HCT116 (cell line): ENCODE measurements around the gene CDH23. TPM values are rescaled to one million over a fixed set of nuclear protein-coding genes. Genes with fewer than 3 reads are reported as not detected.

Experiments
- ATAC-seq: fragments of 200-7000 bp; cut with Tn5 transposase; 2 replicates; pipeline ENCODE4 v1.9.1; 2020; ENCODE audit warnings: mild to moderate bottlenecking, moderate library complexity
- BruUV-seq: library from RNA; stranded (reverse); fragments of 400-500 nt; replicated peaks from 2 replicates; lab custom pipeline; 2021; lab: Mats Ljungman, UMichigan
- CTCF ChIA-PET: fragments of 300-600 bp; sonication (Branson Sonifier 250); formaldehyde crosslinking; loops from one replicate; lab custom pipeline; 2021; ENCODE audit warnings: antibody characterized with exemption; lab: Charles Lee
- POLR2A ChIA-PET: fragments of 300-600, 350-600 bp; sonication (Branson Sonifier 250); formaldehyde crosslinking; loops from one replicate; lab custom pipeline; 2021; ENCODE audit warnings: antibody characterized with exemption; lab: Charles Lee
- RAD21 ChIA-PET, 2 experiments: fragments of 300-600 bp; sonication (Branson Sonifier 250); formaldehyde crosslinking; loops; one replicate each; lab custom pipeline; 2023; ENCODE audit warnings: low total read pairs in 2 of 2; ENCODE audit not compliant: uncharacterized antibody in 2 of 2, unreplicated experiment in 2 of 2, low non-redundant PET in 1 of 2; lab: Charles Lee
- DNase-seq: peaks from one replicate; pipeline ENCODE4 v3.0.0-alpha.2; 2010; ENCODE audit warnings: low read depth, low spot score
- H2AFZ ChIP-seq: fragments of 200-600 bp; shearing (Covaris generic), sonication (generic); 2 replicates; pipeline ENCODE4 v1.6.1; 2017; ENCODE audit warnings: low read depth, mixed run types, mixed read lengths, antibody characterized with exemption, low read length; ENCODE audit not compliant: poor library complexity, severe bottlenecking
- H3K27ac ChIP-seq: 2 replicates; pipeline ENCODE4 v1.5.1; 2012; ENCODE audit warnings: low read depth, low read length
- H3K27me3 ChIP-seq: fragments of 200-600 bp; sonication (generic); 2 replicates; pipeline ENCODE4 v1.6.1; 2016; ENCODE audit warnings: mixed run types, low read length, mixed read lengths; ENCODE audit not compliant: insufficient read depth
- H3K36me3 ChIP-seq, 2 experiments: fragments of 200-500 bp in 1 of 2; fragments of 200-600 bp in 1 of 2; sonication (Bioruptor generic) in 1 of 2; sonication (generic) in 1 of 2; 2 replicates each; pipeline versions ENCODE4 v1.5.1 to v1.6.1; 2014 to 2016; ENCODE audit warnings: low read length in 2 of 2, inconsistent platforms in 1 of 2, mixed read lengths in 1 of 2, mixed run types in 1 of 2; ENCODE audit not compliant: insufficient read depth in 2 of 2, control insufficient read depth in 1 of 2
- H3K4me1 ChIP-seq, 2 experiments: fragments of 200-600 bp in 1 of 2; sonication (generic) in 1 of 2; 2 replicates each; pipeline versions ENCODE4 v1.5.1 to v1.6.1; 2012 to 2017; ENCODE audit warnings: low read length in 2 of 2, inconsistent platforms in 1 of 2, mild to moderate bottlenecking in 1 of 2, mixed read lengths in 1 of 2, mixed run types in 1 of 2, moderate library complexity in 1 of 2; ENCODE audit not compliant: insufficient read depth in 2 of 2, control insufficient read depth in 1 of 2
- H3K4me2 ChIP-seq: fragments of 200-600 bp; sonication (generic); 2 replicates; pipeline ENCODE4 v1.6.1; 2017; ENCODE audit warnings: mixed run types, low read length, mixed read lengths
- H3K4me3 ChIP-seq, 2 experiments: fragments of 200-600 bp in 1 of 2; sonication (generic) in 1 of 2; replicated peaks in 1 of 2; 2 replicates each; pipeline ENCODE4 v1.5.1; 2011 to 2016; ENCODE audit warnings: low read length in 2 of 2, control low read depth in 1 of 2, low read depth in 1 of 2, mild to moderate bottlenecking in 1 of 2, mixed read lengths in 1 of 2, mixed run types in 1 of 2
- H3K79me2 ChIP-seq: fragments of 200-600 bp; sonication (generic); 2 replicates; pipeline ENCODE4 v1.6.1; 2017; ENCODE audit warnings: mild to moderate bottlenecking, mixed run types, low read length, moderate library complexity, mixed read lengths; ENCODE audit not compliant: insufficient read depth
- H3K9ac ChIP-seq: fragments of 200-600 bp; sonication (generic); 2 replicates; pipeline ENCODE4 v1.6.1; 2016; ENCODE audit warnings: low read length, mixed read lengths
- H3K9me2 ChIP-seq: fragments of 200-600 bp; sonication (generic), shearing (Covaris generic); 2 replicates; pipeline ENCODE4 v1.6.1; 2017; ENCODE audit warnings: mixed run types, mild to moderate bottlenecking, moderate library complexity; ENCODE audit not compliant: insufficient read depth
- H3K9me3 ChIP-seq, 2 experiments: fragments of 200-500 bp in 1 of 2; fragments of 200-600 bp in 1 of 2; sonication (Bioruptor generic) in 1 of 2; sonication (generic) in 1 of 2; 2 replicates each; pipeline ENCODE4 v1.6.1; 2014 to 2017; ENCODE audit warnings: low read length in 2 of 2, mixed read lengths in 2 of 2, inconsistent platforms in 1 of 2, low read depth in 1 of 2, mild to moderate bottlenecking in 1 of 2, mixed run types in 1 of 2, moderate library complexity in 1 of 2; ENCODE audit not compliant: control insufficient read depth in 1 of 2, insufficient read depth in 1 of 2
- H4K20me1 ChIP-seq: fragments of 200-600 bp; sonication (generic), shearing (Covaris generic); 2 replicates; pipeline ENCODE4 v1.6.1; 2017; ENCODE audit warnings: mixed run types, mild to moderate bottlenecking, moderate library complexity; ENCODE audit not compliant: insufficient read depth
- ATF3 ChIP-seq: IDR thresholded peaks from 2 replicates; pipeline ENCODE4 v1.6.1; 2012
- CBX3 ChIP-seq: IDR thresholded peaks from 2 replicates; pipeline ENCODE4 v1.6.1; 2012; ENCODE audit warnings: low read depth
- ELF1 ChIP-seq: IDR thresholded peaks from 2 replicates; pipeline ENCODE4 v1.6.1; 2012; ENCODE audit warnings: low read depth, borderline replicate concordance
- EZH2 ChIP-seq: fragments of 200-600 bp; sonication (generic); IDR thresholded peaks from 2 replicates; pipeline ENCODE4 v1.6.1; 2017; ENCODE audit warnings: antibody characterized with exemption, mixed run types
- EZH2phosphoT487 ChIP-seq: fragments of 200-600 bp; IDR thresholded peaks from 2 replicates; pipeline ENCODE4 v1.6.1; 2018; ENCODE audit warnings: antibody characterized with exemption, borderline replicate concordance
- FOSL1 ChIP-seq: IDR thresholded peaks from 2 replicates; pipeline ENCODE4 v1.6.1; 2012; ENCODE audit warnings: low read depth
- JUND ChIP-seq: IDR thresholded peaks from 2 replicates; pipeline ENCODE4 v1.6.1; 2012
- MAX ChIP-seq: IDR thresholded peaks from 2 replicates; pipeline ENCODE4 v1.6.1; 2012
- POLR2A ChIP-seq: IDR thresholded peaks from 2 replicates; pipeline ENCODE4 v1.7.0; 2011; ENCODE audit warnings: borderline replicate concordance; ENCODE audit not compliant: insufficient read depth, insufficient read length; ENCODE audit errors: extremely low read depth
- POLR2AphosphoS5 ChIP-seq: IDR thresholded peaks from 2 replicates; pipeline ENCODE4 v1.6.1; 2011; ENCODE audit warnings: mild to moderate bottlenecking, low read depth, low read length, moderate library complexity
- RAD21 ChIP-seq: IDR thresholded peaks from 2 replicates; pipeline ENCODE4 v1.6.1; 2012; ENCODE audit warnings: low read depth, mild to moderate bottlenecking
- SIN3A ChIP-seq: IDR thresholded peaks from 2 replicates; pipeline ENCODE4 v1.6.1; 2012; ENCODE audit warnings: low read depth
- SP1 ChIP-seq: IDR thresholded peaks from 2 replicates; pipeline ENCODE4 v1.6.1; 2012; ENCODE audit warnings: low read depth
- SRF ChIP-seq: IDR thresholded peaks from 2 replicates; pipeline ENCODE4 v1.6.1; 2012; ENCODE audit warnings: low read depth
- TCF7L2 ChIP-seq: IDR thresholded peaks from 2 replicates; pipeline ENCODE4 v1.7.0; 2011; ENCODE audit warnings: borderline replicate concordance, inconsistent platforms; ENCODE audit not compliant: insufficient read depth, insufficient read length; ENCODE audit errors: extremely low read depth
- YY1 ChIP-seq: IDR thresholded peaks from 2 replicates; pipeline ENCODE4 v1.6.1; 2011; ENCODE audit warnings: low read length, low read depth, moderate library complexity, mild to moderate bottlenecking; ENCODE audit not compliant: insufficient replicate concordance; ENCODE audit errors: extremely low read depth
- ZFX ChIP-seq: fragments of 450-650 bp; IDR thresholded peaks from 2 replicates; pipeline ENCODE4 v1.6.1; 2017
- intact Hi-C: fragments of 100-400 bp; cut with micrococcal nuclease; formaldehyde crosslinking; loops from 2 replicates; pipeline ENCODE4 v1.10.0; 2022
- total RNA-seq: library from RNA; stranded (reverse); gene quantifications from one replicate; pipeline ENCODE4 v1.2.1, GENCODE V29; 2021; ENCODE audit not compliant: unreplicated experiment
- TF ChIP-seq, protein P1 (sequence below): IDR thresholded peaks from 2 replicates; pipeline ENCODE4 v1.6.1; 2012; ENCODE audit warnings: low read depth
- TF ChIP-seq, protein P2 (sequence below): IDR thresholded peaks from 2 replicates; pipeline ENCODE4 v1.6.1; 2011; ENCODE audit warnings: mild to moderate bottlenecking, low read length, moderate library complexity; ENCODE audit not compliant: insufficient replicate concordance; ENCODE audit errors: extremely low read depth

CDH23 gene
- total RNA-seq, 1 experiment from 2014 or later, result not detected

DNA sequence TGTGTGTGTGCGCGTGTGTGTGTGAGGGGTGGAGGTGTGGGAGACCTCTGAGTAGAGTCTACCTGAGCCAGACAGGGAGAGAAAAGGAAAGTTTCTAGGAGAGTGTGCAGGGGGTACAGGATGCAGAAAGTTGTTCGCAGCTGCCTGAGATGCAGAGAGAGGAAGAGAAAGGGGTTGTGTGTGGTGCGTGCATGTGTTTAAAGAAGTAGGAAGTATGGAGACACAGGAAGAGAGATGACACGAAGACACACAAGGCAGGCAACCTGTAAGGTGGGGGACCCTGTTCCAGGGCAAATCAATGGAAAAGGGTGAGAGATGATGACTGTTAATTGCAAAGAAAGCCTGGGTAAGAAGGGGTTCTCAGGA, 270.6 kb downstream of the CDH23 start:
- H3K9ac ChIP-seq, result no peak overlapping the region
- H3K9me2 ChIP-seq, result no peaks in the 10 kb centered on the region
- no peaks in the 10 kb centered on the region for H4K20me1 ChIP-seq
- no peak for ATAC-seq
- ChIA-PET POLR2A (no interaction called here), CTCF (no interaction called here), RAD21 (no interaction called here)
- H3K27me3 ChIP-seq, result no peaks in the 10 kb centered on the region
- no TSS peak for BruUV-seq
- no peaks in the 10 kb centered on the region for H3K36me3 ChIP-seq
- no peak for DNase-seq
- no peaks in the 10 kb centered on the region for H3K9me3 ChIP-seq
- TF ChIP-seq FOSL1, result no peak
- no peak for TF ChIP-seq EZH2phosphoT487
- TF ChIP-seq SRF, result no peak
- no peak for TF ChIP-seq ATF3
- TF ChIP-seq POLR2AphosphoS5, result no peak
- no peak for TF ChIP-seq CBX3
- no peak for TF ChIP-seq RAD21
- TF ChIP-seq, protein P1, sequence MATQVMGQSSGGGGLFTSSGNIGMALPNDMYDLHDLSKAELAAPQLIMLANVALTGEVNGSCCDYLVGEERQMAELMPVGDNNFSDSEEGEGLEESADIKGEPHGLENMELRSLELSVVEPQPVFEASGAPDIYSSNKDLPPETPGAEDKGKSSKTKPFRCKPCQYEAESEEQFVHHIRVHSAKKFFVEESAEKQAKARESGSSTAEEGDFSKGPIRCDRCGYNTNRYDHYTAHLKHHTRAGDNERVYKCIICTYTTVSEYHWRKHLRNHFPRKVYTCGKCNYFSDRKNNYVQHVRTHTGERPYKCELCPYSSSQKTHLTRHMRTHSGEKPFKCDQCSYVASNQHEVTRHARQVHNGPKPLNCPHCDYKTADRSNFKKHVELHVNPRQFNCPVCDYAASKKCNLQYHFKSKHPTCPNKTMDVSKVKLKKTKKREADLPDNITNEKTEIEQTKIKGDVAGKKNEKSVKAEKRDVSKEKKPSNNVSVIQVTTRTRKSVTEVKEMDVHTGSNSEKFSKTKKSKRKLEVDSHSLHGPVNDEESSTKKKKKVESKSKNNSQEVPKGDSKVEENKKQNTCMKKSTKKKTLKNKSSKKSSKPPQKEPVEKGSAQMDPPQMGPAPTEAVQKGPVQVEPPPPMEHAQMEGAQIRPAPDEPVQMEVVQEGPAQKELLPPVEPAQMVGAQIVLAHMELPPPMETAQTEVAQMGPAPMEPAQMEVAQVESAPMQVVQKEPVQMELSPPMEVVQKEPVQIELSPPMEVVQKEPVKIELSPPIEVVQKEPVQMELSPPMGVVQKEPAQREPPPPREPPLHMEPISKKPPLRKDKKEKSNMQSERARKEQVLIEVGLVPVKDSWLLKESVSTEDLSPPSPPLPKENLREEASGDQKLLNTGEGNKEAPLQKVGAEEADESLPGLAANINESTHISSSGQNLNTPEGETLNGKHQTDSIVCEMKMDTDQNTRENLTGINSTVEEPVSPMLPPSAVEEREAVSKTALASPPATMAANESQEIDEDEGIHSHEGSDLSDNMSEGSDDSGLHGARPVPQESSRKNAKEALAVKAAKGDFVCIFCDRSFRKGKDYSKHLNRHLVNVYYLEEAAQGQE, result no peak
- TF ChIP-seq YY1, result no peak
- no peak for TF ChIP-seq ZFX
- TF ChIP-seq POLR2A, result no peak
- TF ChIP-seq ELF1, result no peak
- TF ChIP-seq JUND, result no peak
- TF ChIP-seq, protein P2, sequence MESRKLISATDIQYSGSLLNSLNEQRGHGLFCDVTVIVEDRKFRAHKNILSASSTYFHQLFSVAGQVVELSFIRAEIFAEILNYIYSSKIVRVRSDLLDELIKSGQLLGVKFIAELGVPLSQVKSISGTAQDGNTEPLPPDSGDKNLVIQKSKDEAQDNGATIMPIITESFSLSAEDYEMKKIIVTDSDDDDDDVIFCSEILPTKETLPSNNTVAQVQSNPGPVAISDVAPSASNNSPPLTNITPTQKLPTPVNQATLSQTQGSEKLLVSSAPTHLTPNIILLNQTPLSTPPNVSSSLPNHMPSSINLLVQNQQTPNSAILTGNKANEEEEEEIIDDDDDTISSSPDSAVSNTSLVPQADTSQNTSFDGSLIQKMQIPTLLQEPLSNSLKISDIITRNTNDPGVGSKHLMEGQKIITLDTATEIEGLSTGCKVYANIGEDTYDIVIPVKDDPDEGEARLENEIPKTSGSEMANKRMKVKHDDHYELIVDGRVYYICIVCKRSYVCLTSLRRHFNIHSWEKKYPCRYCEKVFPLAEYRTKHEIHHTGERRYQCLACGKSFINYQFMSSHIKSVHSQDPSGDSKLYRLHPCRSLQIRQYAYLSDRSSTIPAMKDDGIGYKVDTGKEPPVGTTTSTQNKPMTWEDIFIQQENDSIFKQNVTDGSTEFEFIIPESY, result no peak
- TF ChIP-seq SP1, result no peak
- no peak for TF ChIP-seq SIN3A
- TF ChIP-seq TCF7L2, result no peak
- TF ChIP-seq EZH2, result no peak
- no peak for TF ChIP-seq MAX
- no peak overlapping the region for H2AFZ ChIP-seq
- no peak overlapping the region for H3K4me2 ChIP-seq
- H3K27ac ChIP-seq, result no peak overlapping the region
- H3K79me2 ChIP-seq, result no peaks in the 10 kb centered on the region
- peaks cover 0 to 7% of the 10 kb centered on the region in 2 experiments; a peak in 2 of 4 replicates for H3K4me1 ChIP-seq
- intact Hi-C loops, result no loop called here
- H3K4me3 ChIP-seq, result no peak overlapping the region
